Nephron progenitor cell (in vitro differentiated cells): Measurements from ENCODE around the gene MACF1.
"Not testable (repeated sequence)": the region's sequence is repeated elsewhere in the genome, so short reads cannot be mapped to it uniquely, and the experiment has no call there.

Experiments
- DNase-seq: peaks from one replicate; pipeline ENCODE4 v3.0.0; 2021
- H3K27ac Mint-ChIP-seq: 2 replicates; pipeline ENCODE4 v1.8.0; 2021; ENCODE audit warnings: mild to moderate bottlenecking, moderate library complexity, mixed read lengths
- H3K27me3 Mint-ChIP-seq: 2 replicates; pipeline ENCODE4 v1.8.0; 2021; ENCODE audit warnings: mild to moderate bottlenecking, low read depth, mixed read lengths; ENCODE audit not compliant: poor library complexity
- H3K36me3 Mint-ChIP-seq: 2 replicates; pipeline ENCODE4 v1.8.0; 2021; ENCODE audit warnings: low read depth, mixed read lengths
- H3K4me1 Mint-ChIP-seq: 2 replicates; pipeline ENCODE4 v1.8.0; 2021; ENCODE audit warnings: mixed read lengths
- H3K4me3 Mint-ChIP-seq: 2 replicates; pipeline ENCODE4 v1.8.0; 2021; ENCODE audit warnings: mild to moderate bottlenecking, moderate library complexity, mixed read lengths
- H3K9me3 Mint-ChIP-seq: 2 replicates; pipeline ENCODE4 v1.8.0; 2021; ENCODE audit warnings: mild to moderate bottlenecking, moderate library complexity, mixed read lengths
- TF ChIP-seq, protein P1 (sequence below): fragments of 200-600 bp; sonication (generic); IDR thresholded peaks from 2 replicates; pipeline ENCODE4 v1.5.0; 2021; ENCODE audit warnings: antibody characterized with exemption

Gene MACF1

DNA sequence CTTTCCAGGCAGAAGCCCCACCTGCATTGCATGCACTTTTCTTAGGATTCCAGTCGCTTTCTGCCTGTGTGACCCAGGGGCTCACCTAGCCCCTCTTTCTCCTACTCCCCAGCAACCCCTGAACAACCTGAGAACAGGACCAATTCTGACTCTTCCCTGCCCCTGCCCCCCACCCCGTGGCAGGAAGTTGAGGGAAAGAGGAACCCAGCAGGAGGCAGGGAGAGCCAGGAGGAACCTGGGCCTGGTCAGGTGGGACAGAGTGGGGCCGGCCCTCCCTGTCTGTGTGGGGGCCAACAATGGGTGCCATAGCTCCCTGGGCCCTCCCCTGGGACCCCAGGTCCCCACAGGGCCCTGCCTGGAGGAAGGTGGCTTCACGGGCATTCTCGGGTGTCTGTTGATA is 293.1 kb downstream of the MACF1 start:
- peaks cover 4% of the 10 kb centered on the region for H3K9me3 Mint-ChIP-seq
- TF ChIP-seq, protein P1, sequence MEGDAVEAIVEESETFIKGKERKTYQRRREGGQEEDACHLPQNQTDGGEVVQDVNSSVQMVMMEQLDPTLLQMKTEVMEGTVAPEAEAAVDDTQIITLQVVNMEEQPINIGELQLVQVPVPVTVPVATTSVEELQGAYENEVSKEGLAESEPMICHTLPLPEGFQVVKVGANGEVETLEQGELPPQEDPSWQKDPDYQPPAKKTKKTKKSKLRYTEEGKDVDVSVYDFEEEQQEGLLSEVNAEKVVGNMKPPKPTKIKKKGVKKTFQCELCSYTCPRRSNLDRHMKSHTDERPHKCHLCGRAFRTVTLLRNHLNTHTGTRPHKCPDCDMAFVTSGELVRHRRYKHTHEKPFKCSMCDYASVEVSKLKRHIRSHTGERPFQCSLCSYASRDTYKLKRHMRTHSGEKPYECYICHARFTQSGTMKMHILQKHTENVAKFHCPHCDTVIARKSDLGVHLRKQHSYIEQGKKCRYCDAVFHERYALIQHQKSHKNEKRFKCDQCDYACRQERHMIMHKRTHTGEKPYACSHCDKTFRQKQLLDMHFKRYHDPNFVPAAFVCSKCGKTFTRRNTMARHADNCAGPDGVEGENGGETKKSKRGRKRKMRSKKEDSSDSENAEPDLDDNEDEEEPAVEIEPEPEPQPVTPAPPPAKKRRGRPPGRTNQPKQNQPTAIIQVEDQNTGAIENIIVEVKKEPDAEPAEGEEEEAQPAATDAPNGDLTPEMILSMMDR = no peak
- no peak for DNase-seq

DNA sequence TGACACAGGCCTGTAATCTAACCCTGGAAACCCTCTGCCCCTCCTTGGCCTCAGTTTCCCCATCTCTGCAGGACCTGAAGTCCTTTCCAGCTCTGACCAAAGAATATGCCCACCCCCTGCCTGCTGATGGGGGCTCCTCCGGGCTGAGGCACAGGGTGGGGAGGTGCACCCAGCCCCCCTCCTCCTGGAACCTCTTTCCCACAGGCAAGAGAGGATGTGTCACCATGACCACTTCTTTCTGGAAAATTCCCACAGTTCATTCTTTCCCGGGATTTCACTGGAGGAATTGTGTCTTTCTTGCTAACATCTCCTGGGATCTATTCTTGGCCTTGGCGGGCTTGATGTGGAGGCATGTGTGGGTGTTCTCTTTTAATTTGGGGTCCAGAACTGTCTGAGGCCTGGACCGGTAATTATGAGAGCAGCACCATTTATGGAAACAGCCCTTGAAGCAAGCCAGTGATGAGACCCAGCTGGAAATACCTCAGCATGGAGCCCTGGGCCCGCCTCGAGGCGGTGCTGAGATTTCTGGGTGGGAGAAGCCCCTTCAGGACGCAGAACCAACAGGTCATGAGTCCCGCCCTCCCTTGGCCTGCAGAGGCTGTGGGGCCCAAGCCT is 293.7 kb downstream of the MACF1 start:
- not testable (repeated sequence) for DNase-seq, H3K4me3 Mint-ChIP-seq, H3K36me3 Mint-ChIP-seq, H3K27ac Mint-ChIP-seq, H3K9me3 Mint-ChIP-seq
- Mint-ChIP-seq H3K4me1 (peaks cover 18% of the 10 kb centered on the region), H3K27me3 (peaks cover 34% of the 10 kb centered on the region)

More for the DNA sequence above, 293.1 kb downstream of the MACF1 start:
- H3K27me3 Mint-ChIP-seq = peaks cover 40% of the 10 kb centered on the region
- H3K4me3 Mint-ChIP-seq = no peak overlapping the region
- peaks cover 18% of the 10 kb centered on the region for H3K4me1 Mint-ChIP-seq
- H3K36me3 Mint-ChIP-seq = no peaks in the 10 kb centered on the region
- no peak overlapping the region for H3K27ac Mint-ChIP-seq

DNA sequence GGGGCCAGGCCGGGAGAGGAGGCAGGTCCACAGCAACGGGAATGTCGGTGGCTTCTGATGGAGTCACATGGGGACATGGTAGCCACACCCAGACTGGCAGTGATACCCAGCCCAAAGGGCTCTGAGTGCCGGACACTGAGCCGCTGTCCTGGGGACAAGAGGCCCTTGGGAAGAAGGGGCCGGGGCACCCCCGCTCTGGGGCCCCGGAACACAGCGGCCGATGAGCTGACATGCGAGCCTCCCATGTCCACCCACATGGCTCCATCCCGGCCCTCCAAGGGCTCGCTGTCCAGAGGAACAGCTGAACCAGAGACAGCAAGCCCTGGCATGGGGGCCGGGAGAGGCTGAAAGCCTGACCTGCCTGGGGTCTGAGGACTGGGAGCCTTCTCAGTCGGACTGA is 294.3 kb downstream of the MACF1 start:
- H3K27me3 Mint-ChIP-seq = peaks cover 28% of the 10 kb centered on the region
- H3K4me1 Mint-ChIP-seq = peaks cover 18% of the 10 kb centered on the region
- not testable (repeated sequence) for H3K4me3 Mint-ChIP-seq, H3K36me3 Mint-ChIP-seq, H3K9me3 Mint-ChIP-seq, H3K27ac Mint-ChIP-seq, DNase-seq

DNA sequence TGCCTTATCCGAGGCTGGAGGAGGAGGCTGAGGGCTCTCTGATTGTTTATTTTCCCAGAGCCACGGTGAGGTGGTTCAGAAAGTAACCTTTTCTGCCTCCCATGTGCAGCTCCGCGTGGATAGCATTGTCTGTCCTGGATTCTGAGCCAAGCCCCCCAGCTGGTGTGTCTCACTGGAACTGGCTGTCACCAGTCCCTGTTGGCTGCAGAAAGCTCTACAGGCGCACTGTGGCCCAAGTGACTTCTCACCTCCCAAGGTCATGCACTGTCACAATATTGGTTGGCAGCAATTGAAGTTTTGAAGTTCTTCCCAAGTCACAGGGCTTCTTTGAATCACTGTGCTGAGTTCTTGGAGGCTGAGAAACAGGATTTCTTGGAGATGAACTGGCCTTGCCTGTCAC is 295.2 kb downstream of the MACF1 start:
- peaks cover 4% of the 10 kb centered on the region for H3K9me3 Mint-ChIP-seq
- no peak overlapping the region for H3K4me3 Mint-ChIP-seq
- no peak overlapping the region for H3K27ac Mint-ChIP-seq
- peaks cover 19% of the 10 kb centered on the region for H3K27me3 Mint-ChIP-seq
- no peak for DNase-seq
- H3K36me3 Mint-ChIP-seq = no peaks in the 10 kb centered on the region
- TF ChIP-seq, protein P1 = no peak
- peaks cover 18% of the 10 kb centered on the region for H3K4me1 Mint-ChIP-seq

DNA sequence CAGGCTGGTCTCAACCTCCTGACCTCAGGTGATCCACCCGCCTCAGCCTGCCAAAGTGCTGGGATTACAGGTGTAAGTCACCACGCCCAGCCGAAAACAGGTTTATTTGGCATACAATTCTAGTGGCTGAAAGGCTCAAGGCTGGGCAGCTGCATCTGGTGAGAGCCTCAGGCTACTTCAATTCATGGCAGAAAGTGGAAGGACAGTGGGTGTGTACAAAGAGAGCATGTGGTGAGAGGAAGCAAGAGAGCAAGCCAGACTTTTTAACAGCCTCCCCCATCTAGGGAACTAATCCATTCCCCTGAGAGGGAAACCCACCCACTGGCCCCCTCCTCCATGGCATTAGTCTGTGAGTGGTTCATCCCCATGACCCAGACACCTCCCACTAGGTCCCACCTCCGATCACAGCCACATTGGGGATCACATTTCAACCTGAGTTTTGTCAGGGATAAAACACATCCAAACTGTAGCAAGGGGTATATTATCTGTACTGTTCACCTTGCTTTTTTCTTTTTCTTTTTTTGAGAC is 296.4 kb downstream of the MACF1 start:
- no peaks in the 10 kb centered on the region for H3K36me3 Mint-ChIP-seq
- H3K4me1 Mint-ChIP-seq = peaks cover 18% of the 10 kb centered on the region
- H3K4me3 Mint-ChIP-seq = no peak overlapping the region
- H3K27ac Mint-ChIP-seq = no peak overlapping the region
- peaks cover 14% of the 10 kb centered on the region for H3K27me3 Mint-ChIP-seq
- TF ChIP-seq, protein P1 = no peak
- DNase-seq = no peak
- peaks cover 4% of the 10 kb centered on the region for H3K9me3 Mint-ChIP-seq

DNA sequence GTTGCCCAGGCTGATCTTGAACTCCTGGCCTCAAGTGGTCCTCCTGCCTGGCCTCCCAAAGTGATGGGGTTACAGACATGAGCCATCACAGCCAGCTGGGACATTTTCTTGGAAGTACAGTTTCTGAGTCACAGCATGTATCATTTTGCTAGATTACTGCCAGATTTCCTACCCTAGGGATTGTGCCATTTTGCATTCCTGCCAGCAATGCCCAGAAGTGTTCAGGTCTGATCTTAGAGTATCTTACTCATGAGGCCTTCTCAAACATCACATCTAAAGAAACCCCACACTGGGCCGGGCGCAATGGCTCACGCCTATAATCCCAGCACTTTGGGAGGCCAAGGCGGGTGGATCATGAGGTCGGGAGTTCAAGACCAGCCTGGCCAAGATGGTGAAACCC is 297.2 kb downstream of the MACF1 start:
- H3K9me3 Mint-ChIP-seq = peaks cover 4% of the 10 kb centered on the region
- no peak overlapping the region for H3K4me3 Mint-ChIP-seq
- peaks cover 20% of the 10 kb centered on the region for H3K4me1 Mint-ChIP-seq
- no peak overlapping the region for H3K27ac Mint-ChIP-seq
- no peaks in the 10 kb centered on the region for H3K36me3 Mint-ChIP-seq
- TF ChIP-seq, protein P1 = no peak
- DNase-seq = no peak
- H3K27me3 Mint-ChIP-seq = peaks cover 11% of the 10 kb centered on the region

DNA sequence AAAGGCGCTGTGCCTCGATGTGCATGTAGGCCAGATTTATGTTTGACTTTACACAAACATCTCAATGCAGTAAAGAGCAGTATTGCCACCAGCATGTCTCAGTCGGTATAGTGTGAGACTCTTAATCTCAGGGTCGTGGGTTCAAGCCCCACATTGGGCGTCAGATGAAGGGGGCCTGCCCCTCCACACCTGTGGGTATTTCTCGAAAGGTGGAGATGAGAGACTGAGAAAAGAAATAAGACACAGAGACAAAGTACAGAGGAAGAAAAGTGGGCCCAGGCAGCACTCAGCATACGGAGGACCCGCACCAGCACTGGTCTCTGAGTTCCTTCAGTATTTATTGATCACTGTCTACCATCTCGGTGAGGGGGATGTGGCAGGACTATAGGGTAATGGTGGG is 299.9 kb downstream of the MACF1 start:
- not testable (repeated sequence) for H3K36me3 Mint-ChIP-seq, H3K4me3 Mint-ChIP-seq, H3K9me3 Mint-ChIP-seq, DNase-seq, H3K27ac Mint-ChIP-seq
- Mint-ChIP-seq H3K4me1 (peaks cover 46% of the 10 kb centered on the region), H3K27me3 (peaks cover 21% of the 10 kb centered on the region)
